DOHH2 (cell line): ENCODE data around the gene SLC25A10.

ENCODE experiments used
- EZH2phosphoT487 ChIP-seq: fragments of 200-600 bp; sonication (generic); IDR thresholded peaks from 2 replicates; pipeline ENCODE4 v1.6.1; 2017; ENCODE audit warnings: borderline replicate concordance, mild to moderate bottlenecking, antibody characterized with exemption, low read length, moderate library complexity, mixed read lengths
- TF ChIP-seq, protein P1 (sequence below): fragments of 200-600 bp; sonication (generic); IDR thresholded peaks from one replicate; pipeline ENCODE4 v1.5.1; 2014; ENCODE audit warnings: antibody characterized with exemption, mild to moderate bottlenecking, low read depth, low read length; ENCODE audit not compliant: poor library complexity, severe bottlenecking

DNA sequence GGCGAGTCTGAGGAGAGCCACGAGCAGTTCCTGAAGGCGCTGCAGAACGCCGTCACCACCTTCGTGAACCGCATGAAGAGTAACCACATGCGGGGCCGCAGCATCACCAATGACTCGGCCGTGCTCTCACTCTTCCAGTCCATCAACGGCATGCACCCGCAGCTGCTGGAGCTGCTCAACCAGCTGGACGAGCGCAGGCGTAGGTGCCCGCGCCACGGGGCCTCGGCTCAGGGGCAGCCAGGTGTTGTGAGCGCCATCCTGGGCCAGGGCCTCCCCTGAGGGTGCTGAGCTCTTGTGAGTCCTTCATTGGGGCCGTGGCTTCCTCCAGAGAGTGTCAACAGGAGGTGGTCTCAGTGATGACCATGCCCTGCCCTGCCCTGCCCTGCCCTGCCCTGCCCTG is 16.3 kb upstream of the SLC25A10 start:
- TF ChIP-seq, protein P1, sequence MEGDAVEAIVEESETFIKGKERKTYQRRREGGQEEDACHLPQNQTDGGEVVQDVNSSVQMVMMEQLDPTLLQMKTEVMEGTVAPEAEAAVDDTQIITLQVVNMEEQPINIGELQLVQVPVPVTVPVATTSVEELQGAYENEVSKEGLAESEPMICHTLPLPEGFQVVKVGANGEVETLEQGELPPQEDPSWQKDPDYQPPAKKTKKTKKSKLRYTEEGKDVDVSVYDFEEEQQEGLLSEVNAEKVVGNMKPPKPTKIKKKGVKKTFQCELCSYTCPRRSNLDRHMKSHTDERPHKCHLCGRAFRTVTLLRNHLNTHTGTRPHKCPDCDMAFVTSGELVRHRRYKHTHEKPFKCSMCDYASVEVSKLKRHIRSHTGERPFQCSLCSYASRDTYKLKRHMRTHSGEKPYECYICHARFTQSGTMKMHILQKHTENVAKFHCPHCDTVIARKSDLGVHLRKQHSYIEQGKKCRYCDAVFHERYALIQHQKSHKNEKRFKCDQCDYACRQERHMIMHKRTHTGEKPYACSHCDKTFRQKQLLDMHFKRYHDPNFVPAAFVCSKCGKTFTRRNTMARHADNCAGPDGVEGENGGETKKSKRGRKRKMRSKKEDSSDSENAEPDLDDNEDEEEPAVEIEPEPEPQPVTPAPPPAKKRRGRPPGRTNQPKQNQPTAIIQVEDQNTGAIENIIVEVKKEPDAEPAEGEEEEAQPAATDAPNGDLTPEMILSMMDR, result no peak
- no peak for TF ChIP-seq EZH2phosphoT487
